ENCODE data around the gene TNRC6B. TPM values are rescaled to one million over a fixed set of nuclear protein-coding genes. Genes with fewer than 3 reads are reported as not detected.

TNRC6B gene
- total RNA-seq, 1 experiment from 2014 or later, result 19.7 TPM

DNA sequence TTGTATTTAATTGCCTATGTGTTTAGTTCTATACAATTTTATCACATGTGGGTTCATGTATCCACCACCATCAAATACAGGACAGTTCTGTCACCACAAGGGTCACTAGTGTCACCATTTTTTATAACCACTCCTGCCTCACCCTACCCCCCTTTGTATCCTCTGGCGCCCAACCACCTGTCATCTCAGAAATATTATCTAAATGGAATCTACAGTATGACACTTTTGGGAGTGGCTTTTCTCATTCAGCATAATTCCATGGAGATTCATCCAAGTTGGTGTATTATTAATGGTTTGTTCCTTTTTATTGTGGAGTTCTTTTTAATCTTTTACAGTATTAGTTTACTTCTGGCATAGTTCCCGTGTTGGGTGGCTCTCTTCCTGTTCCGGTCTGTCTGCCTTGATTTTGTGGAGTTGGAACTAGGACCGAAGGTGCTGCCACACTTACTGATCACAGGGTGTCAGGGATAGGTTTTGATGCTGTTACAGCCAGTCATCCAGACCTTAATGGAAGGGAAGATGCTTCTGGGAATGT is 58.5 kb downstream of the TNRC6B start:
- no peak overlapping the region for H3K4me3 ChIP-seq
- DNase-seq, result peak in 1 of 2 experiments; percentile 10

DNA sequence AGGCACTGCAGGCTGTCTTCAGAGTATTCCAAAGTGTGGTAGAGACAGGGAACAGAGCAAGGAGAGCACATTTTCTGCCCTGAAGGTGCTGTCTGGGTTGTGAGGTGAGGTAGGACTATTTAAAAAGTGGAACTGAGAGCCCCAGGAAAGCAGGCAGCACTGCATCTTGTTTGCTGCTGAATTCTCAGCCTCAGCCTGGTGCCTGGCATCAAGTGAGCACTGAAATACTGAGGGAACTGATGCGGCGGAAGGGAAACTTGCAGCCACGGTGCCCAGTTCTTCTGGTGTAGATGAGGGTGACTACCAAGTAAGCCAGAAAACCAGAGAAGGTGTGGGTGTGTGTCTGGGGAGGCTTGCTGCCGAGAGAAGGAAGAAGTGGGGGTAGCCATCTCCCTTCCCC is 59.5 kb downstream of the TNRC6B start:
- Histone ChIP-seq H3K27ac (no peak overlapping the region), H3K27me3 (no peaks in the 10 kb centered on the region), H3K36me3 (no peaks in the 10 kb centered on the region), H3K4me3 (no peak overlapping the region), H3K4me1 (peaks cover 15% of the 10 kb centered on the region; the same call in 1 of the 2 replicates), H3K9me3 (replicated peaks) (no peaks in the 10 kb centered on the region)
- DNase-seq, result no peak

More for the DNA sequence above, 58.5 kb downstream of the TNRC6B start:
- no peak overlapping the region for H3K27ac ChIP-seq
- H3K4me1 ChIP-seq, result peaks cover 15% of the 10 kb centered on the region; the same call in 1 of the 2 replicates
- H3K27me3 ChIP-seq, result no peaks in the 10 kb centered on the region
- H3K9me3 ChIP-seq (replicated peaks), result no peaks in the 10 kb centered on the region
- no peaks in the 10 kb centered on the region for H3K36me3 ChIP-seq

DNA sequence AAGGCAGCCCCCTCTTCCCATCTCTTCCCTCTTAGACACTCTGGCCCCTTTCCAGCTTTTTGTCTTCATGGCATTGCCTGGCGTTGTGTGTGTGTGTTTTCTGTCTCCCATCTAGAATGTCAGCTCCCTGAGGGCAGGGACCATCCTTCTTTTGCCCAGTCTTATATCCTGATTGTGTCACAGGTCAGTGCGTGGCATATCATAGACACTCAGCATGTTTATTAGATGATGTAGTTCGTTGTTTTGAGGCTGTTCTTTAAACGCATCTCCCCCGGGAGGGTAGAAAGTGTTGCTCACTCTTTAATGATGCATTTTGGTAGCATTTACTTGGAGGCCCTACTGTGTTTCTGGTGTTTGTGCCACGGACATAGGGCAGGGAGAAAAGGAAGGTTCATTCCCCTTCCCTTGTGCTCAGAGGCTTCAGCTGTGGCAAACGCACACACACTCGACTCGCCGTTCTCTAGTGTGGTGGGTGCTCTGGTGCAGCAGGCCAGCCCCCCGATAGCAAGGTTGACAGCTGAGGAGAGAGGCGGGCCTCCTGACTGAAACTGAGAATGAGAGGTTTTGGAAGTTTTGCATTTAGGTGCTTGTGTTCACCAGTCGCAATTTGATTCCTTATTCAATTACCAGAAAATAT is 60.2 kb downstream of the TNRC6B start:
- Histone ChIP-seq H3K4me3 (no peak overlapping the region), H3K27me3 (no peaks in the 10 kb centered on the region), H3K9me3 (replicated peaks) (no peaks in the 10 kb centered on the region), H3K27ac (no peak overlapping the region), H3K4me1 (peaks cover 15% of the 10 kb centered on the region; the same call in 1 of the 2 replicates), H3K36me3 (no peaks in the 10 kb centered on the region)
- DNase-seq, result no peak

DNA sequence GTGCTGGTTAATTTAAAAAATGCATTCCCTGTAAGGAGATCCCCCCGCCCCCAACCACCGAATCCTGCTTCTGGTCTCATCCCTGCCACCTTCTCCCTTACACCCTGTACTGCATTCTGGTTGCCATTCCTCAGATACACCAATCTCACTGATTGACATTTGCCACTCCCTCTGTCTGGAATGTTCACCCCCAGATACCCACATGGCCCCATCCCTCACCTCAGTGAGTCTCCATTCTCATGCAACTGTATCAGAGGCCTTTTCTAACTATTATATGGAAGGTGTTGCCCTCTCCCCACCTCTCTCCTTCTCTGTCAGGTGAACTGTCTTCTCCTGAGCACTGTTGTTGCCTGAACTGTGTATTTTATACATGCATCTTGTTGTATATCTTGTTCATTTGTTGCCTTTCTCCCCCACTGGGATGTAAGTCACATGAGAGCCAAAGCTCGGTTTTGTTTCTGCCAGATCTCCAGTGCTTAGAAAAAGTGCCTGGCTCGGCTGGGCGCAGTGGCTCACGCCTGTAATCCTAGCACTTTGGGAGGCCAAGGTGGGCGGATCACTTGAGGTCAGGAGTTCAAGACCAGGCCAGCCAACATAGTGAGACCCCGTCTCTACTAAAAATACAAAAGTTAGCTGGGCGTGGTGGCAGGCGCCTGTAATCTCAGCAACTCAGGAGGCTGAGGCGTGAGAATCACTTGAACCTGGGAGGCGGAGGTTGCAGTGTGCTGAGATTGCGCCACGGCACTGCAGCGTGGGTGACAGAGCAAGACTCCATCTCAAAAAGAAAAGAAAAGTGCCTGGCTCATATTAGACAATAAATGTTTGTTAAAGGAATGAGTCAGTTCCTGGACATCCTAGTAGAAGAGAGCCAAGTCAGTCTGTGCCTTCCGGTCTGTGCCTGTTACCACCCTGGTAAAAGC is 61.0 kb downstream of the TNRC6B start:
- no peaks in the 10 kb centered on the region for H3K9me3 ChIP-seq (replicated peaks)
- H3K27ac ChIP-seq, result no peak overlapping the region
- no peak for DNase-seq
- no peaks in the 10 kb centered on the region; the same call in 1 of the 2 replicates for H3K36me3 ChIP-seq
- H3K4me1 ChIP-seq, result peaks cover 15% of the 10 kb centered on the region; the same call in 1 of the 2 replicates
- H3K27me3 ChIP-seq, result no peaks in the 10 kb centered on the region
- no peak overlapping the region for H3K4me3 ChIP-seq

DNA sequence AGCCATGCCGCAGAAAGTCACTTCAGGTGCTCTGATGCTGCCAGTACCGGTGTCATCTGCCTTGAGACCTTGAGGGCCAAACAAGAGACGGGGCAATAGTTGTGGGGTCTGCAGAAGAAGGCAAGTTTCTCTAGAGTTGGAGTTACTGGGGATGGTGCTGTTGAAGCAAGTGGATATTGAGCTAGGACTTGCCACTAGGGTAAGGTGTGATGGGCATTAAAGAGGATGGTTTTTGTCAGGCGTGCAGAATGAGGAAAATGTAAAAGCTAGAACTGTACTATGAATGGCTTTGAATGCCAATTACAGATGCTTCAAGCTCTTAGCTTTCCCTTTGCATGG is 61.6 kb downstream of the TNRC6B start:
- Histone ChIP-seq H3K27me3 (no peaks in the 10 kb centered on the region), H3K4me1 (peaks cover 15% of the 10 kb centered on the region; the same call in 1 of the 2 replicates), H3K9me3 (replicated peaks) (no peaks in the 10 kb centered on the region), H3K36me3 (no peaks in the 10 kb centered on the region; the same call in 1 of the 2 replicates), H3K27ac (no peak overlapping the region), H3K4me3 (no peak overlapping the region)
- no peak for DNase-seq

DNA sequence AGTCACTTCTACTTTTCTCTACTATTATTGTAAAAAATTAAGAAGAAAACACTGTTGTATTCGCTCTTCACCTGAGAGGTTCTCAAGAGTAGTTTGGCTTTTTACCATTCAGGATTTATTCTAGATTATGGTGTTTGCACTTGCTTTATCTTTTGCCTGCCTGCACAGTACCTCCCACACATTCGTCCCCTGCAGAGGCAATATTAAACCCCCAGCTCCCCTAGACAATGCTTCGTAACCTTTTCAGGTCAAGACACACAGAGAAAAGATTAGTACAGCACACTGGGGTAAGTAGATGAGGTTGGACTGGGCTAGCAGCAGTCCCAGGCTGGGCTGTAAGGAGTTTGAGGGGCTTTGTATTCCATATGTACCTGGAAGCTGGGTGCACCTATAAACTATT is 62.4 kb downstream of the TNRC6B start:
- Histone ChIP-seq H3K36me3 (no peaks in the 10 kb centered on the region; the same call in 1 of the 2 replicates), H3K9me3 (replicated peaks) (no peaks in the 10 kb centered on the region), H3K4me1 (peaks cover 12% of the 10 kb centered on the region; the same call in 1 of the 2 replicates), H3K4me3 (no peak overlapping the region), H3K27ac (no peak overlapping the region), H3K27me3 (no peaks in the 10 kb centered on the region)
- DNase-seq, result no peak

DNA sequence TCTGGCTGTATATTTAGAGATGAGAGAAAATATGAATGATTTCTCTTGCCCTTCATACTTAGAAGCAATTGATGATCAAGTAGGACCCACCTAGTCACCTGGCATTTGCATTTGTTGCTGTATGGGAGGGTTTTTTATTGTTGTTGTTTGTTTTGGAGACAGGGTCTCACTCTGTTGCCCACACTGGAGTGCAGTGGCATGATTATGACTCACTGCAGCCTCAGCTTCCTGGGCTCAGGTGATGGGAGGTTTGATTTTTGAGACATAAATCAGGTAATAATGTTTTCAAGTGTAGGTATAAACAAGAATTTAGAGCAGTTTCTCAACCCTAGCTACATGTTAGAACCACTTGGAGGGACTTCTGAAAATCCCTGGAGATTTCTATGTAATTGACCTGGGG is 63.0 kb downstream of the TNRC6B start:
- Histone ChIP-seq H3K4me3 (no peak overlapping the region), H3K9me3 (replicated peaks) (no peaks in the 10 kb centered on the region), H3K27me3 (no peaks in the 10 kb centered on the region), H3K27ac (no peak overlapping the region), H3K4me1 (peaks cover 10% of the 10 kb centered on the region; the same call in 1 of the 2 replicates), H3K36me3 (no peaks in the 10 kb centered on the region; the same call in 1 of the 2 replicates)
- no peak for DNase-seq

DNA sequence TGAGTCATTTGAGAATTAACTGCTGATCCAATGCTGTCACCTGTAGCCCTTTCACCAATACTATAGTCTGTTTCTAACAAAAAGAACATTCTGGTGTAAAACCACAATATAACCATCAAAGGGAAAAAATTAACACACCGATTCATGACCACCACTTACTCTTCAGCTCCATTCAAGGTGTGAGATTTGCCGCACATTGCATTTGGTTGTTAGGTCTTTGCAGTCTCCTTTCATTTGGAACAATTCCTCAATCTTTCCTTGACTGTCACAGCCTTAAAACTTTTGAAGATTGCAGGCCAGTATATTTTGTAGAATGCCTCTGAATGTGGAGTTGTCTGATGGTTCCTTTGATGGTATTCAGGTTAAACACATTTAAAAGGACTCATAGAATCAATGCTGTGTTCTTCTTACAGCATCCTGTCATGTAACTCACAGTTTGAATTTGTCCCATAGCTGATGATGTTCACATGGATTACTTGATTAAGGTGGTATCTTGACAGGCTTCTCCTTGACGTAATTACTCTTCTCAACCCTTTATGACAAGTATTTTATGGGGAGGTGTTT is 63.6 kb downstream of the TNRC6B start:
- Histone ChIP-seq H3K9me3 (replicated peaks) (no peaks in the 10 kb centered on the region), H3K36me3 (no peaks in the 10 kb centered on the region; the same call in 1 of the 2 replicates), H3K4me3 (no peak overlapping the region), H3K27ac (no peak overlapping the region), H3K4me1 (peaks cover 4% of the 10 kb centered on the region; the same call in 1 of the 2 replicates), H3K27me3 (no peaks in the 10 kb centered on the region)
- DNase-seq, result no peak

DNA sequence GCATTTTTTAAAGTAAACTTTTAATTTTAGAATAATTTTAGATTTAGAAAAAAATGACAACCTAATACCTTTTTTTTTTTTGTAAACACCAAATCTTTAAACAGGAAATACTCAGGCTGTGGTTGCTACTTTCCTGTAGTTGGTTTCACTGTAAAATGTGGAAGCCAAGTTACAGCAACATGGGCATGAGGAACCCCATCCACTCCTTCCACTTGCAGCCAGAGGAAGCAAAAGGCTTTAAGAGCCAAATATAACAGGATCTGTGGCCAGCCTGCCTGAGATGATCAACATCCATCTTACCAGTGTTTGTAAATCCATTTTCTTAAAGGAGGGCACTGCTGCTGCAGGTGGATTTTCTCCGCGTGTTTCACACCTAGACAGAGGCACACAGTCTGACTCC is 66.2 kb downstream of the TNRC6B start:
- no peak overlapping the region for H3K27ac ChIP-seq
- no peak overlapping the region for H3K4me3 ChIP-seq
- no peaks in the 10 kb centered on the region for H3K9me3 ChIP-seq (replicated peaks)
- H3K36me3 ChIP-seq, result peaks cover 4% of the 10 kb centered on the region; the same call in 1 of the 2 replicates
- no peak for DNase-seq
- H3K4me1 ChIP-seq, result no peaks in the 10 kb centered on the region
- H3K27me3 ChIP-seq, result no peaks in the 10 kb centered on the region

DNA sequence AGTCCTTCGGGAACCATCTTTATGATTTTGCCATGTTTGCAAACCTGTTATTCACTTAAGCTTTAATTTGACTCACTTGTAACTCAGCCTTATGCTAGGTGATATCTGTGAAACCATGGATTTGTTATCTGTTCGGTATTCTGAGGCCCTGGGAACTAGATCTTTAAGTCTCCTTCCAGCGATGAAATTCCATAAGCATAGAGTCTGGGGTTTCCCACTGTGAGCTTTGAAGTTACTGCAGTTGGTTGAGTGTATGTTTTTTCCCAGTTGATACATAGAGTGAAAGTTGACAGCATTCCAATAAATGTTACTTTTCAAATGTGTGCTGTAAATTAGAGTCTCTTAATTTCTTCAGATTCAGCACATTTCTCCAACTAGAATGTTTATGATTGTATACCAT is 66.9 kb downstream of the TNRC6B start:
- DNase-seq, result no peak
- peaks cover 6% of the 10 kb centered on the region; the same call in 1 of the 2 replicates for H3K36me3 ChIP-seq
- no peaks in the 10 kb centered on the region for H3K27me3 ChIP-seq
- H3K27ac ChIP-seq, result no peak overlapping the region
- no peaks in the 10 kb centered on the region for H3K4me1 ChIP-seq
- no peak overlapping the region for H3K4me3 ChIP-seq
- no peaks in the 10 kb centered on the region for H3K9me3 ChIP-seq (replicated peaks)

DNA sequence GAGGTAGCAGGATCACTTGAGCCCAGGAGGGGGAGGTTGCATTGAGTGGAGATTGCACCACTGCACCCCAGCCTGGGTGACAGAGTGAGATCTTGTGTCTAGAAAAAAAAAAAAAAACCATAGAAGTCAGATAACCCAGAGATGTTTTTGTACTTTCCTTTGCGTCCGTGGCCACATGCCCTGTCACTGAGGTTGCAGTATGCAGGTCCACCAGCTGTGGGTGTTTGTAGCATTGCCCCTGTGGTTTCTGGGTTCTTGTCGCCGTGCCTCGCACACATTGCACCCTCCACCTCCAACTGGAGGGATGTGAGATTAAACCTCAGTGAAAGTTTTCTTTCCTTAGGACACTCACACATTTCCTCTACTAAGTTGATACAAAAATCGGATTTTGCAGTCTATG is 70.3 kb downstream of the TNRC6B start:
- DNase-seq, result no peak
- peaks cover 6% of the 10 kb centered on the region; the same call in 1 of the 2 replicates for H3K36me3 ChIP-seq
- H3K9me3 ChIP-seq (replicated peaks), result no peaks in the 10 kb centered on the region
- H3K27ac ChIP-seq, result no peak overlapping the region
- H3K4me3 ChIP-seq, result no peak overlapping the region
- no peaks in the 10 kb centered on the region for H3K4me1 ChIP-seq
- H3K27me3 ChIP-seq, result no peaks in the 10 kb centered on the region

DNA sequence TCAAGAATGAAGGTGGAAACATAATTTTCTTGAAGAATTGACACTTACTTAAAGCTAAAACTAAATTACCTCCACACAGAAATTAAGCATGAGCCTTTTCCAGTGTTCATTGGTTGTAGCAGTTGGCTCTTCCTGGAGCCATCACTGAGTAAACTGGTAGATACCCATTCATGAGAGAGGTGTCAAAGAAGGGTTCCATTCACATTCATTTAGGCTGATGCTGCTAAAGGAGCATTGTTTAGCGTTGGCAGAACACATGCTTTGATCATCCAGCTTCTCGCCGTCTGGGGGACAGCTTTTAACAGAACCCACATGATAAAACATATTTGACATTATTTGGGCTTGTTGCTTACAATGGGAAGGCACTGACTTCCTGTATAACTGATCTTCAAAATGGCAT is 71.6 kb downstream of the TNRC6B start:
- no peaks in the 10 kb centered on the region for H3K27me3 ChIP-seq

DNA sequence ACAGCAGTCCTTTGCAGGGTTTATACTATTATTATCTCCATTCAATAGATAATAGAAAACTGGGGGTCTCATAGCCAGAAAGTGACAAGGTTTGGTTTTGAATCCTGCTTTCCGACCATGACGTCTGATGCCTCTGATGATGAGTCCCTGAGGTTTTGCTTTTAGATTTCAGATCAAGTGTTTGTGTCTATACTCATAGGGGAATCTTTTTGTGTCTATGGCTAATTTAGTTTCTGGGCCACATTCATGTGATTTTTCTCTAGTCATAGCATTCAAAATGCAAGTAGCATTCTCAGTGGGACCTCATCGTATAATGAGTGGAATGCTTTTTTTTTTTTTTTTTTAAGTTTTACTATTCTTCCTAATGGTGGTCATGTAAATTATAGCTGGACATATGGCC is 72.9 kb downstream of the TNRC6B start:
- H3K36me3 ChIP-seq, result peaks cover 6% of the 10 kb centered on the region; the same call in 1 of the 2 replicates
- H3K9me3 ChIP-seq (replicated peaks), result no peaks in the 10 kb centered on the region
- H3K27me3 ChIP-seq, result no peaks in the 10 kb centered on the region
- no peaks in the 10 kb centered on the region for H3K4me1 ChIP-seq
- DNase-seq, result no peak
- H3K4me3 ChIP-seq, result no peak overlapping the region
- no peak overlapping the region for H3K27ac ChIP-seq

More for the DNA sequence above, 71.6 kb downstream of the TNRC6B start:
- DNase-seq, result no peak
- Histone ChIP-seq H3K9me3 (replicated peaks) (no peaks in the 10 kb centered on the region), H3K4me3 (no peak overlapping the region), H3K4me1 (no peaks in the 10 kb centered on the region), H3K36me3 (peaks cover 6% of the 10 kb centered on the region; the same call in 1 of the 2 replicates), H3K27ac (no peak overlapping the region)

DNA sequence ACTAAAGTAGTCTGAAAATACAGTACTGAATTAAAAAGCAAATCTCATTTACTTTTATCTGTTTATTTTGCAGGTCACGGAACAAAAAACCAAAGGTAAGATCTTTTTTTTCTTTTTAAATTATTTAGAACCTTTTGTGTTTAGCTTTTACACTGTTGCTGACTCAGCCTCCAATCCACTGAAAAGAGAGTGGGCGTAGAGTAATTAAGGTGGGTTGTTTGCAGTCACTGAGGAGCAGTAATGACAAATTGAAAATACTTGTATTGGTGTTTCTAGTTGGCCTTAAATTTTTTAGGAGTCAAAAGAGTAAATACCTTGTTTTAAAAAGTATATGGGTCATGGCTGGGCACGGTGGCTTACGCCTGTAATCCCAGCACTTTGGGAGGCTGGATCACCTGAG is 73.4 kb downstream of the TNRC6B start:
- Histone ChIP-seq H3K4me3 (no peak overlapping the region), H3K27ac (no peak overlapping the region), H3K4me1 (no peaks in the 10 kb centered on the region), H3K9me3 (replicated peaks) (no peaks in the 10 kb centered on the region), H3K27me3 (no peaks in the 10 kb centered on the region), H3K36me3 (peaks cover 6% of the 10 kb centered on the region; the same call in 1 of the 2 replicates)
- no peak for DNase-seq

Measured in SJCRH30 (cell line).